GM11168 (cell line): ENCODE results near the gene CRAT.
"Not testable (repeated sequence)": the region's sequence is repeated elsewhere in the genome, so short reads cannot be mapped to it uniquely, and the experiment has no call there.

Experiments
- in situ Hi-C: fragments of 300-500 bp; cut with MboI; formaldehyde crosslinking; loops from one replicate; pipeline ENCODE4 v1.12.0; 2022; ENCODE audit warnings: low sequenced_read_pairs; ENCODE audit not compliant: unreplicated experiment

Gene CRAT

DNA sequence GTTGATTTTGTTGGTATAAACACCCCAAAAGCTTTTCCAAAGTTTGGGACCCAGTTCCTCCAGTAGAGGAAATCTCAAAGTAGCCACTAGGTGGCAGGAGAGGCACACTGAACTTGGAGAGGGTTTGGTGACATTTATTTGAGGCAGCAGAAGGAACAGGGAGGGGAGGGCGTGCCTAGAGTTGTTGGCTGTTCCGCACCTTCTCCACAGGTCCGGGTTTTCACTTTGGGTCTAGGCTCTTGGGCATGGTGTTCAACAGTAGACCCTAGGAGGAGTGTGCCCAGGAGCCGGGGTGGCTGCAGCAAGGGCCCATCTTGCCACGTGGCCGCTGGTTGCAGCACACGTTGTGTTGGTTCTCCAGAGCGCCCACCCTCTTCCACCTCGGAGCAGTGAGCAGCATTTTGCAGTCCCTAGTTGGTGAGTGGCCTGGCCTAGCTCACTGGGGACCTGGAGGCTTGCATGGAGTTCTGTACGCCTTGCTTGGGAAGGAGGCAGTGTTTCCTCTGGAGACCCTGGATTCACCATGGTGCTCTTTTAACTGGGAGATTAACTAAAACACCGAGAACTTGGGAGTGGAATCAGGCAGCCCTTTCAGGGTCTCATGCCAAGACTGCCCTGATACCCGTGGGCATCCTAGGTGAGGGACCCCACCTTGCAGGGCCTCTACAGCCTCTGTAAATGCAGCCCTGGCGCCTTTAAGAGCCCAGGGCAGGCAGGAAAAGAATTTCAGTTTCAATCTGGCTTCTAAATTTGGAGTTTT, 28.8 kb upstream of the CRAT start:
- in situ Hi-C loops = no loop called here

DNA sequence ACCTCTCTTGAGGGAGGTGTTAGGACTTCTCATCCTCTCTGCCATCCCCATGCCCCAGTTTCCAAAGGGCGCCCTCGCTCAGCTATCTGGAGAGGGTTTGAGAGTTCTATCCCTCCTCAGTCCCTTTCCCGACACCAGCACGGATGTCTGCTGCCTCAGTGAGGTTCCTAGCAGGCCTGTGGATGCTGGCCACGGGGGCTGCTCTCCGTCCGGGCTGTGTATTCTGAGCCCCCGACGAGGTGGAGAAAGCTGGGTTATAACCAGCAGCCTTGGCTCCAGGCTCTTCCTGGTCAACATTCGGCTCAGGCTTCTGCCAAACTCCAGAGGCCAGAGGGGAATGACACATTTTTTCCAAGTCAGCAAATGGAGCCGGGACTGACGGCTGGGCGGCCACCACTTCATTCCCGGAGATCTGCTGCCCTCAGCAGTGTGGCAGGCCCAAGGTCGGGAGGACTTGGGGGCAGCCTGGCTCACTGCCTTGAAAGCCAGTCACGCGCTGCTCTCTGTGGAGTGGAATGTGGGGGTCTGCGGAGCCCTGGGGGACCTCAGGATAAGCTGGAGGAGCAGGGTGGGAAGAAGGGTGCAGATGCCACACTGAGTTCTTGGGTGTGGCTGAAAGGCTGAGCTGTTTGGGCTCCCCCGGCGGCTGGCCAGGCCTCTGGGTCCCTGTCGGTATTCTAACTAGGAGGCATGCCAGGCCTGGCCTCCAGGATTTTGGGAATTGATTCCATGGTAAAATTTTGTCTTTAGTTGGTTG, 28.1 kb upstream of the CRAT start:
- in situ Hi-C loops = no loop called here

DNA sequence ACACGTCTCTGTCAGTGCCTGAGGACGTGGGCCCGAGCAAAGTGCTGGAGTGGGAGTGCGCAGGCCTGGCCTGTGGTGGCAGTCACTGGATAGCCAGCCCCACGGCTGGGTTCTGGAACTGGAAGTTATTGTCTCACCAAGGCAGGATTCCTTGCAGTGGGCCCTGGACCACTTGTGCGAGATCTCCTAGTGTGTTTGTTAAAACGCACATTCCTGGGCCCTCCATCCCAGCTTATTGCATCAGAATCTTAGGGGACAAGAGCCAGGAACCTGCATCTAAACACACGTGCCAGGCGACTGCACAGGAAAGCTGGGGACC, 27.5 kb upstream of the CRAT start:
- in situ Hi-C loops = no loop called here

GRCh38 chr9:129137292-129138143, 26.9 kb upstream of the CRAT start:
- in situ Hi-C loops = no loop called here

GRCh38 chr9:129136446-129137035, 25.9 kb upstream of the CRAT start:
- in situ Hi-C loops = no loop called here

GRCh38 chr9:129135476-129135875, 24.9 kb upstream of the CRAT start:
- in situ Hi-C loops = no loop called here

DNA sequence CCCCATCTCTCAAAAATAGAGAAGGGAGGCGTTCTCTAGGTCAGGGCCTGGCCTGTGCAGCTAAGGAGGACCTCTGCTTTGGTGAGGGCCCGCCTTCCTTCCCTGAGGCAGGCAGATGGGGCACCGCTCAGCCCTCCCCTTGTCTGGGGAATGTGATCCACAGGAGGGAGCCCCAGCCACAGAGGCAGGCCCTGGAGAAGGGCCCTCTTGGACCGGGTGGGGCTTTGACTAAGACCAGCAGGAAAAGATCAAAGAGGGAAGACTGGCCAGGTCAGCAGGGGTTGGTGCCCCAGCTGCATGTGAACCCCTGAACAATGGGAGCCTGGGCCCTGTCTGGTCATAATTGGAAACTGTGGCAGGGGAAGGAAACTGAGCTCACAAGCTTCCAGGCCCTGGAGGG, 22.5 kb upstream of the CRAT start:
- in situ Hi-C loops = no loop called here

DNA sequence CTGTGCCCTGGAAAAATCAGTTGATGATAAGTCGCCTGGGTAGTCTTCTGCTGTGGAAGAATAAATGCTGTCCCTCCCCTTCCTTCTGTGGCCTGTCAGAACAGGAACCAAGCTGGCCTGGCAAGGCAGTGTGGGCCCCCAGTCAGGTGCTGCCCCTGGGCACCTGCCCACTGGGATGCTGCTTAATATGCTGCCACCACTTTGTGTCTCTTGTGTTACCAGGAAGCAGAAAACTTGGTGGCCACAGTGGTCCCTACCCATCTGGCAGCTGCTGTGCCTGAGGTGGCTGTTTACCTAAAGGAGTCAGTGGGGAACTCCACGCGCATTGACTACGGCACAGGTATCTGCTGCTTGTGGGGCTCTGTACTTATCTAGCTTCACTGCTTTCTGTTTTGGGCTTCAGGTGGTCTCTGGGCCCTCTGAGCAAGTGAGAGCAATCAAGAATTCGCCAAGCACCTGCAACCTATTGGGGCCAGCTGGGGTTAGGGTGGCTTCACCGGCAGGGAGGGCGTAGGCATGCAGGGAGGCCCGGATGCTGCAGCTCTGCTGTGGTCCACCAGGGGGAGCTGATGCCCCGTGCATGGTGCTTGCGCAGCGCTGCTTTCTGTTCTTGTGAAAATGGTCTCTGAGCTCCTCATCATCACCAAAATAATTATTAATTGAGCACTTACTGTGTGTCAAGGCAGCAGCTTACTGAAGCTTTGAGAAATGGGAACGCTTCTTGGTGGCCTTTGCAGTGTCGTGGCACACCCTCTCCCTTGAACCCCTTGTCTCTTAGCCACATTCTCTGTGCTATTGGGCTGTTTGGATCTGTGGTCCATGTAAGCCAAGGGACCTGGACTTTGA, 20.9 kb upstream of the CRAT start:
- in situ Hi-C loops = no loop called here

DNA sequence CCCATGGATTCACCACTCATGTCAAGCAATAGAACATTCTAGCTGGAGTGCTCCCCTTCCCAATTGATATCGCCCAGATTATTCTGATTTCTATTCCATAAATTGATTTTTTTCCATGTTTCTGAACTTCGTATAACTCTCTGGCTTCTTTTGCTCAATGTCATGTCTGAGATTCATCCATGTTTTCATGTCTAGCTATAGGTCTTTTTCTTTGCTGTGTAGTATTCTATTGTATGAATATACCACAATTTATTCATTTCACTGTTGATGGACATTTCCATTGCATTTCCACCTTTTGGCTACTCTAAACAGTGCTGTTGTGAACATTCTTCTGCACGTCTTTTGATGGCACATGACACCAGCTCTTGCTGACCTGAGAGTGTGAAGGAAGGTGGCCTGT, 20.2 kb upstream of the CRAT start:
- in situ Hi-C loops = no loop called here

GRCh38 chr9:129130271-129130670, 19.7 kb upstream of the CRAT start:
- in situ Hi-C loops = not testable (repeated sequence)

DNA sequence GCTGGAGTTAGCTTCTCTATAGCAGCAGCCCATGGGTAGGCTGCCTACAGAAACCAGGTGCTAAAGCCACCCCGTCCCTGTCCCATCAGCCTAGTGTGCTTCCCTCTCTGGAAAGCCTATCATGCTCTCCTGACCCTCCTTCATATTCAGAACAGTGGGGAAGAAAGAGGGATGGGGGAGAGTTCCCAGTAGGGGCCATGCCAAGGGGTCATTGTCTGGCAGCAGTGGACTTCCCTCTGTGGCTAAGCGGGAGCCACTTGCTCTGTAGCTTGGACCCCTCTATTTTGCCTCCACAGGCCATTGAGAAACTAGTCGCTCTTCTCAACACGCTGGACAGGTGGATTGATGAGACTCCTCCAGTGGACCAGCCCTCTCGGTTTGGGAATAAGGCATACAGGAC, 18.1 kb upstream of the CRAT start:
- in situ Hi-C loops = no loop called here

- in situ Hi-C loops = no loop called here
Measured at GRCh38 chr9:129126749-129127618, 16.4 kb upstream of the CRAT start.

DNA sequence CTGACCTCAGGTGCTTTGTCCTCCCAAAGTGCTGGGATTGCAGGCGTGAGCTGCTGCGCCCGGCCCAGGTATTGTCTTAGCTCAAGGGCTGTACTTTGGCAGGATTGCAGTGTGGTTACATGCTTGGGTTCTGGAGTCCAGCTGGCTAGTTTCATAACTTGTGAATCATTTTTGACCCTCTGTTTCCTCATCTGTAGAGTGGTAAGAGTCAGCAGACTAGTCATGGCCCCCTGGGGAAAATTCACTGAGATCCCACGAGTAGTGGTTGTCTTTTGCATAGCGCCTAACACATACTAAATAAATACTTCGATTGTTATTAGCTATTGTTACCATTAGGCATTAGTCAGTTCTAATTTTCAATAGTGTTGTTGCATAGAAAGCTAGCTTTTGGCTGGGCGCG, 14.9 kb upstream of the CRAT start:
- in situ Hi-C loops = no loop called here

GRCh38 chr9:129124506-129125069, 14.0 kb upstream of the CRAT start:
- in situ Hi-C loops = loop anchor here (5.0 kb wide), 1 partner anchor 488 kb away; no protein-coding TSS in a partner anchor

- in situ Hi-C loops = loop anchor here (5.0 kb wide), 1 partner anchor 489 kb away; no protein-coding TSS in a partner anchor
Measured at GRCh38 chr9:129122976-129123375, 12.4 kb upstream of the CRAT start.

- in situ Hi-C loops = loop anchor here (5.0 kb wide), 1 partner anchor 490 kb away; no protein-coding TSS in a partner anchor
Measured at GRCh38 chr9:129122133-129122532, 11.5 kb upstream of the CRAT start.

GRCh38 chr9:129121483-129121882, 10.9 kb upstream of the CRAT start:
- in situ Hi-C loops = loop anchor here (5.0 kb wide), 1 partner anchor 491 kb away; no protein-coding TSS in a partner anchor

GRCh38 chr9:129118799-129119198, 8.2 kb upstream of the CRAT start:
- in situ Hi-C loops = no loop called here
